Heart left ventricle (tissue), 16 donors: ENCODE measurements around the gene CTF1. TPM values are rescaled to one million over a fixed set of nuclear protein-coding genes. Genes with fewer than 3 reads are reported as not detected.
A peak's percentile ranks its signal among the peaks of the same experiment; 100 is the strongest.

ENCODE experiments used
- ATAC-seq, 4 donors: fragments of 200-7000 bp; cut with Tn5 transposase; one replicate each; pipeline ENCODE4 v1.9.1; 2020 to 2022; ENCODE audit warnings: moderate library complexity in 4 of 4, mild to moderate bottlenecking in 3 of 4, moderate number of reproducible peaks in 1 of 4
- DNase-seq, 5 donors: peaks; one replicate each; pipeline ENCODE4 v3.0.0-alpha.2; 2020
- H3K27ac ChIP-seq, 12 donors: fragments of 200-600 bp; sonication (generic) in 4 of 12; one replicate each; pipeline versions ENCODE4 v1.5.0 to v1.8.0; 2016 to 2022; ENCODE audit warnings: mild to moderate bottlenecking in 2 of 12
- H3K27me3 ChIP-seq, 9 donors: fragments of 200-600 bp; sonication (generic) in 2 of 9; one replicate each; pipeline versions ENCODE4 v1.5.1 to v1.8.0; 2016 to 2022; ENCODE audit warnings: mild to moderate bottlenecking in 3 of 9
- H3K36me3 ChIP-seq, 9 donors: fragments of 200-600 bp; sonication (generic) in 2 of 9; one replicate each; pipeline versions ENCODE4 v1.5.0 to v1.8.0; 2018 to 2022; ENCODE audit warnings: mild to moderate bottlenecking in 2 of 9
- H3K4me1 ChIP-seq, 12 donors: fragments of 200-600 bp; sonication (generic) in 4 of 12; one replicate each; pipeline versions ENCODE4 v1.5.0 to v1.8.0; 2016 to 2022; ENCODE audit warnings: mild to moderate bottlenecking in 3 of 12
- H3K4me3 ChIP-seq, 12 donors: fragments of 200-600 bp; sonication (generic) in 4 of 12; one replicate each; pipeline versions ENCODE4 v1.5.0 to v1.8.0; 2017 to 2022; ENCODE audit warnings: mild to moderate bottlenecking in 9 of 12, moderate library complexity in 4 of 12
- H3K9me3 ChIP-seq, 12 donors: fragments of 200-600 bp; sonication (generic) in 4 of 12; one replicate each; pipeline versions ENCODE4 v1.5.0 to v1.8.0; 2016 to 2022; ENCODE audit warnings: mild to moderate bottlenecking in 1 of 12
- CTCF ChIP-seq, 12 donors: fragments of 200-600 bp; sonication (generic) in 4 of 12; IDR thresholded peaks; one replicate each; pipeline versions ENCODE4 v1.5.0 to v1.8.0; 2018 to 2022; ENCODE audit warnings: antibody characterized with exemption in 12 of 12, mild to moderate bottlenecking in 5 of 12
- POLR2A ChIP-seq, 2 donors: fragments of 450-650 bp; IDR thresholded peaks; one replicate each; pipeline ENCODE4 v1.6.1; 2017; ENCODE audit warnings: antibody characterized with exemption in 2 of 2, mild to moderate bottlenecking in 2 of 2, moderate library complexity in 2 of 2
- WGBS, 4 donors: extraction: QIAGEN DNeasy Blood & Tissue Kit in 2 of 4; methylation state at CpG; one replicate each; pipeline versions ENCODE4 v1.1.5 to v1.1.7; 2013 to 2018; 5-methylcytosine and 5-hydroxymethylcytosine counted together
- intact Hi-C, 10 donors: fragments of 100-400 bp; cut with DNase I; formaldehyde crosslinking; loops; one replicate each; pipeline versions ENCODE4 v1.11.1 to v1.14.2; 2022
- polyA plus RNA-seq, 2 donors: library from polyadenylated mRNA; stranded (reverse); fragments of 200-250 nt; gene quantifications; one replicate each; pipeline ENCODE4 v1.2.3, GENCODE V29; 2013
- total RNA-seq, 9 donors: library from RNA; depleted of rRNA in 2 of 9; stranded (reverse); fragments of >200 nt in 2 of 9; fragmentation: NEBNext Ultra II Directional in 3 of 9; extraction: Animal tissue kit (Norgen Biotek cat#: 25700) in 3 of 9; gene quantifications; one replicate each; pipeline versions ENCODE4 v1.1.0 to v1.2.4, GENCODE V29; 2016 to 2023
- donor health status: ischemic (EF 13 %, LVEDD 7.1; RV severe dilation, severe dysfunction).
- donor health status: healthy with polysubstance abuse.
- donor health status: DM: no; HTN: yes; CAD: no.
- donor health status: DM: no; HTN: no; CAD: no.
- donor health status: ischemic (EF 25% LVEDD 6.9; RV normal size, moderate dysfunction).
- donor health status: ischemic (EF 25% LVEDD 5.7; RV mildly dilated, moderate dysfunction).
- donor health status: healthy.
- donor health status: DM: yes; HTN: yes; CAD: no.
- donor health status: ischemic (EF 35%, LVEDD 5.7; RV mildly dilated, moderate dysfunction).
- donor health status: nonischemic (EF 11% LVEDD 7.7; RV severe dilation, severe dysfunction).
- donor health status: DM: yes; HTN: yes; CAD: no.
- donor health status: PGD.
- donor health status: ischemic (EF 29% LVEDD 5.4; RV normal size, mild dysfunction).
- donor health status: nonischemic (EF 23%, LVEDD 6.1; RV moderate dilation, normal function).

CTF1 gene
- total and polyA plus RNA-seq, 11 donors = 3.7 to 22.2 (median 12.2) TPM

DNA sequence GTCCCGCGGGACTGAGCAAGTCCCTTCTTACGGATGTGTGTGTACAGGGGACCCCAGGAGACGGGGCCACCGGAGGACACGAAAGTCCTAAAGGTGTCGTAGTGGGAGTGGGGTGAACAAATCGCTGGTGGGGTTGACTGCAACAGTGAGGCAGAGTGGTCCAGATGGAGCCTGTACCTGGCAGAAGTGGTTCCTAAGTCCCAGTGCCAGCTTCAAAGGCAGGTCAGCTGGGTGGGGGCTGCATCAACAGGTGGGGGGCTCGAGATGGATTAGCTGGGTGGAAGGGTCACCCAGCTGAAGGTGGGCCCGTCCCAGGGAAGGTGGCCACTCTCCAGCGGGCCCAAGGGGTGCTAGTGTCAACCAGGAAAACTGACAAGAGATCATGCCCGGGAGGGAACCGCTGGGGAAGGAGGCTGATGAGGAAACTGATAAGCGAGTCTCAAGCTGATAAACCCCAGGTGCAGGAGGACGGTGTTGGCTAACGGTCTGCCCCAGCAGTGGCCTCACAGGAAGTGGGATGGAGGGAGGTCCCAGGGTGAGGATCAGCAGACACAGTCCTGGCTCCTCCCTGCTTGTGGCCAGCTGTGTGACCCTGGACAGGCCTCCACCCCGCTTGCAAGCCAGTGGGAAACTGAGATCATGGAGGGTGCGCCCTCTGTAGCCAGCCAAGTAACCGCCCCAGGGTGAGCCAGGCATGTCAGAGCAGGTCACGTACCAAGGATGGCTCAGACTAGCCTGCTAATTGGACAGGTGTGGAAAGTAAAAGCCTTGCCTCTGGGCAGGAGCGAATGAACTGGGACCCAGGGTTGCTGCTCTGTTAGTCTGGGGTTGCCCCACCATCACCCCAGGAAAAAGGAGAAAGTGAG, 53.5 kb downstream of the CTF1 start:
- ATAC-seq = peak; percentile 64 to 78 (median 74)
- WGBS, 4 donors = 6 to 9% (median 8%) methylated on average over 21 of the region's 21 CpGs
- intact Hi-C loops = loop anchor here in 4 of 10 donors (10.0 kb wide), 5 partner anchors 55 to 915 kb away; partner anchors contain the start of genes ARMC5 (in 1 of the 4), BCL7C (in 1 of the 4), CTF1 (in 1 of the 4) and ZNF646 (in 1 of the 4)
- peaks cover 5 to 50% (median 33%) of the 10 kb centered on the region in 12 donors for H3K4me1 ChIP-seq
- H3K27me3 ChIP-seq = no peaks in the 10 kb centered on the region
- peak overlapping the region; percentile 88 to 99 (median 95) for H3K27ac ChIP-seq
- H3K9me3 ChIP-seq = no peaks in the 10 kb centered on the region
- peak; percentile 84 to 93 (median 87) for DNase-seq
- peak in 1 of 12 donors; percentile 16 for TF ChIP-seq CTCF (IDR thresholded peaks at IDR 0.05)
- TF ChIP-seq POLR2A (IDR thresholded peaks at IDR 0.05) = peak in 1 of 2 donors; percentile 66
- H3K4me3 ChIP-seq = peak overlapping the region; percentile 79 to 100 (median 96)
- H3K36me3 ChIP-seq = peaks cover 0 to 15% (median 6%) of the 10 kb centered on the region in 9 donors

- DNase-seq = peak in 1 of 5 donors; percentile 40
- no peak for ATAC-seq
- Histone ChIP-seq H3K4me1 (peaks cover 5 to 50% (median 33%) of the 10 kb centered on the region in 12 donors), H3K4me3 (peak overlapping the region in 10 of 12 donors; percentile 89 to 100 (median 98)), H3K27me3 (no peaks in the 10 kb centered on the region), H3K9me3 (no peaks in the 10 kb centered on the region), H3K36me3 (peaks cover 0 to 12% (median 6%) of the 10 kb centered on the region in 9 donors), H3K27ac (peak overlapping the region; percentile 88 to 99 (median 95))
- no peak for TF ChIP-seq CTCF (IDR thresholded peaks at IDR 0.05)
- TF ChIP-seq POLR2A (IDR thresholded peaks at IDR 0.05) = no peak
- WGBS, 4 donors = 70 to 86% (median 79%) methylated on average over 7 to 8 of the region's 8 CpGs
- intact Hi-C loops = loop anchor here in 4 of 10 donors (10.0 kb wide), 5 partner anchors 56 to 914 kb away; partner anchors contain the start of genes ARMC5 (in 1 of the 4), BCL7C (in 1 of the 4), CTF1 (in 1 of the 4) and ZNF646 (in 1 of the 4)
These were observed 54.2 kb downstream of the CTF1 start for GRCh38 chr16:30950516-30951065.

DNA sequence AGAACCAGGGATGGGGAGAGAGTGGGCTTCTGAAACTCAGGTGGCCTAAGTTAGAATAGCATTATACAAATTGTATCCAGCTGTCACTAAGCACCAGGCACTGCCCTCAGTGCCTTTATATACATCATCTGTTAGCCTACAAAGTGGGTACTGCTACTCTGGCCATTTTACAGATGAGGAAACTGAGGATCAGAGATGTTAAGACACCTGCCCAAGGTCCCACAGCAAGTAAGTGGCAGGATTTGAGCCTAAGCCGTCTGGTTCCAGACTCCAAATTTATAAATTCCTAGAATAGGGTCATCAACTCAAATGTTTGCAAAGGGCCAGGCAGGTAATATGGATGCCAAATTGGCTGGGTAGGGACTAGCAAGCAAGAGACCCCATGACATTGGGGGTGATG, 54.8 kb downstream of the CTF1 start:
- Histone ChIP-seq H3K4me3 (no peak overlapping the region), H3K9me3 (no peaks in the 10 kb centered on the region), H3K4me1 (peaks cover 5 to 50% (median 33%) of the 10 kb centered on the region in 12 donors), H3K36me3 (peaks cover 0 to 12% (median 6%) of the 10 kb centered on the region in 9 donors), H3K27me3 (no peaks in the 10 kb centered on the region), H3K27ac (peak overlapping the region in 9 of 12 donors; percentile 3 to 99 (median 95))
- intact Hi-C loops = loop anchor here in 4 of 10 donors (10.0 kb wide), 5 partner anchors 56 to 914 kb away; partner anchors contain the start of genes ARMC5 (in 1 of the 4), BCL7C (in 1 of the 4), CTF1 (in 1 of the 4) and ZNF646 (in 1 of the 4)
- ATAC-seq = no peak
- WGBS, 4 donors = 80 to 91% (median 85%) methylated on average over 1 of the region's 1 CpG
- TF ChIP-seq POLR2A (IDR thresholded peaks at IDR 0.05) (no peak), CTCF (IDR thresholded peaks at IDR 0.05) (no peak)
- no peak for DNase-seq
